HEK293T (cell line): ENCODE results near the gene MAP2K4.

Experiments used
- BHLHE40 ChIP-seq: fragments of 450-650 bp; IDR thresholded peaks from 2 replicates; pipeline ENCODE4 v1.6.1; 2016; ENCODE audit warnings: mild to moderate bottlenecking, moderate library complexity, borderline replicate concordance
- CTBP1 ChIP-seq: fragments of 450-650 bp; IDR thresholded peaks from 2 replicates; pipeline ENCODE4 v1.6.1; 2016; ENCODE audit warnings: borderline replicate concordance
- FOXA1 ChIP-seq: fragments of 450-650 bp; IDR thresholded peaks from 2 replicates; pipeline ENCODE4 v1.6.1; 2016; ENCODE audit warnings: mild to moderate bottlenecking
- FOXK2 ChIP-seq: fragments of 450-650 bp; IDR thresholded peaks from 2 replicates; pipeline ENCODE4 v1.6.1; 2016; ENCODE audit warnings: mild to moderate bottlenecking
- FOXM1 ChIP-seq: fragments of 450-650 bp; IDR thresholded peaks from 2 replicates; pipeline ENCODE4 v1.6.1; 2017; ENCODE audit warnings: mild to moderate bottlenecking, borderline replicate concordance
- NFRKB ChIP-seq: fragments of 450-650 bp; IDR thresholded peaks from 2 replicates; pipeline ENCODE4 v1.6.1; 2016; ENCODE audit warnings: mild to moderate bottlenecking, moderate library complexity
- SP1 ChIP-seq: fragments of 450-650 bp; IDR thresholded peaks from 2 replicates; pipeline ENCODE4 v1.6.1; 2017
- ZNF384 ChIP-seq: fragments of 450-650 bp; IDR thresholded peaks from 2 replicates; pipeline ENCODE4 v1.6.1; 2016

- no peak for TF ChIP-seq CTBP1
- TF ChIP-seq FOXK2: no peak
- TF ChIP-seq NFRKB: no peak
- TF ChIP-seq ZNF384: no peak
- no peak for TF ChIP-seq SP1
- no peak for TF ChIP-seq BHLHE40
- no peak for TF ChIP-seq FOXM1
- no peak for TF ChIP-seq FOXA1
Measured at GRCh38 chr17:12116143-12116542, 95.5 kb downstream of the MAP2K4 start.
